Measurements from ENCODE around the gene MAST2.
"Not testable (repeated sequence)": the region's sequence is repeated elsewhere in the genome, so short reads cannot be mapped to it uniquely, and the experiment has no call there.

Gene MAST2

DNA sequence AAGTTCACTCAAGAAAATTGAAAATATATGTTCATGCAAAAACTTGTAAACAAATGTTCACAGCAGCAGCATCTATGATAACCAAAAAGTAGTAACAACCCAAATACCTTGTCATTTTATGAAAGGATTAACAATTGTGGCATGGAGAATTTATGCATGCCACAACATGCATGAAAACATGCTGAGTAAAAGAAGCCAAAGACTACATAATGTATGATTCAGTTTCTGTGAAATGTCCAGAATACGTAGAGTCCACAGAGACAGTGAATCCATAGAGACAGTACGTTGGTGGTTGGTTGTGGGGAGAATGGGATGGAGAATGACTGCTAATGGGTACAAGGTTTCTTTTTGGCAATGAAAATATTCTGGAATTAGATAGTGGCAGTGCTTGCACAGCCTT is 148.7 kb downstream of the MAST2 start:
- no peak for DNase-seq

- DNase-seq, result no peak
Observed at GRCh38 chr1:45953934-45954847, 150.8 kb downstream of the MAST2 start.

DNA sequence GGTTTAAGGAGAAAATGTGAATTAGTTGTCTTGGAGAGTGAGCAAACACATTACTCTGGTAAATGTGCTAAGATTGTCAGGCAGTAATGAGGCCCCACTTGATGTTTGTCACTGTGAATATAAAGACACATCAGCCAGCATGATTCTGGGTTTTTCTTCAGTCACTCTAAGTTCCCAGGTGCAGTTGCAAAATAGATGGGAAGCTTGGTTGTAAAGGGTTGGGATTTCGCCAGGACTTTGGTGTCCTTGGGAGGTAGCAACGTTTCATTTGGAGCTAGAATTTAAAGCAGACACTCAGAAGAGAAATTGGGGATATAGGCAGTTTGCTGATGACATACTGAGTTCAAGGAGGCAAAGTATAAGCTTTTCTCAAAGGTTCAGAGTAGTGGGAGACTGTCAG is 154.3 kb downstream of the MAST2 start:
- DNase-seq, result no peak

GRCh38 chr1:45958317-45958716 is 154.9 kb downstream of the MAST2 start:
- no peak for DNase-seq

DNA sequence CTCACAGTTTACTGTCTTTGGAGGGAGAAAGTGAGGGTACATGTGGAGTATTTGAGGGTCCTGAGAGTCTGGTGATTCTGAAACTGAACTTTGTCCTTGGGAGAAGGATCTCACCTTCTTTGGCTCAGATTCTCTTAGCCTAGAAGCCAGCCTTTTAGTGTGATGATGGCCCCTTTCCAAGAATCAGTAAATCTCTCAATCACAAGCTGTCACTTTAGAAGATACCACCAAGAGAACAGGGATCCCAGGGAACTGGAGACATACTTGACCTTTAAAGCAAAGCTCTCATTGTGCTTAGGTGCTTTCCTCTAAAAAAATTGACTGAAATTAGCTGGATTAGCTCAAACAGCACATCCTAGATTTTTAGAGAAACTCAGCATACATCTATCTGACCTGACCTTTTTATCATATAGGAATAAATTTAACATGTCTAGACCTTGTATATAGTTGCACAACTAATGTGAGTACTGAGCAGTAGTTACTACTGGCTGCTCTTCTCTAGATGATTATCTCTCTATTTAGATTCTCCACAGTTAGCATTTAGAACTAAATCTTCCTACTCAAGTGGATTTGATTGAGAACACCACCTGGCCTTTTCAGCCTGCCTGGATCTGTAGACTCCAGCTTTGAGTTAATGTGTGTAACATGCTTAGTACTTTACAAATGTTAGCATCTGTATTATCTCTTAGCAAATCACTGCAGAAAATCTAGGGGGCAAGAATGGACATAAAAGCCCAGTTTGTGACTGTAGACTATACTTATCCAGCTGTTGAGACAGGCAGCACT is 157.7 kb downstream of the MAST2 start:
- DNase-seq, result no peak

GRCh38 chr1:45961936-45962335 is 158.5 kb downstream of the MAST2 start:
- not testable (repeated sequence) for DNase-seq

GRCh38 chr1:45968941-45969666 is 165.7 kb downstream of the MAST2 start:
- DNase-seq, result no peak

DNA sequence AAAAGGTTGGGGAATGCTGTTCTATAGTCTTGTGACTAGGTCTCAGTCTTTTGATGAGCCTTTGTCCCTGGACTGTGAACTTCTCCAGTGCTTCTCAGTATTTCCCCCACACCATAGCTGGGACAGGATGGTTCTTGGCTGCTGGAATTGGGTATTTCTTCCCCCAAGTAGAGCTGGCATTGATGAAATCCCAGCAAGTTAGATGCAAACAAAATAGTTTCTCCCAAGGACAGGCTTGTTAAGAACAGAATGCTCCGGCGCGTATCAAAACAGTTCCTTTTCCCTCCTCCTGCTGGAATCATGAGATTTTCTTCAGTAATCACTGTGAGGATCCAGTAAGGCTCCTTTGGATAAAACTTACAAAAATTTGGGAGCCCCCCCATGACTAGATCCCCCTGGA is 166.5 kb downstream of the MAST2 start:
- DNase-seq, result no peak

GRCh38 chr1:45971335-45971734 is 167.9 kb downstream of the MAST2 start:
- no peak for DNase-seq

GRCh38 chr1:45971922-45972531 is 168.6 kb downstream of the MAST2 start:
- DNase-seq, result no peak

DNA sequence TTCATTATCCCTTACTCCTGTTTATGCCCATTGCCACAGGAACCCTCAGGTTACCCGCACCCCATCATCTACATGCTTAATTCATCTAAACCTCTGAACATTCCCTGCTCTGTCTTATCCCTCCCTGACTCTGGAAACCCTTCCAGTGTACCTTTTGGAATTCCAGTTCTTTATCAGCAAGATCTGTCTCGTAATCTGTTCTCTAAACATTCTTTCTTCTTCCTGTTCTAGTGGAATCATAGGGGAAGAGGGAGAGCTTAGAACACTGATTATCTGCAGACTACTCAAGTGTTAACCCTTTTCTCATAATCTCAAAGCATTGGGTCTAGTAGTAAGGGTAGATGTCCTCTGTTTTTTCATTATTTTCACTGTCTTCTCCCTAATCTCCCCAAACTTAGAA is 169.2 kb downstream of the MAST2 start:
- DNase-seq, result no peak

GRCh38 chr1:45973121-45973520 is 169.7 kb downstream of the MAST2 start:
- no peak for DNase-seq

DNA sequence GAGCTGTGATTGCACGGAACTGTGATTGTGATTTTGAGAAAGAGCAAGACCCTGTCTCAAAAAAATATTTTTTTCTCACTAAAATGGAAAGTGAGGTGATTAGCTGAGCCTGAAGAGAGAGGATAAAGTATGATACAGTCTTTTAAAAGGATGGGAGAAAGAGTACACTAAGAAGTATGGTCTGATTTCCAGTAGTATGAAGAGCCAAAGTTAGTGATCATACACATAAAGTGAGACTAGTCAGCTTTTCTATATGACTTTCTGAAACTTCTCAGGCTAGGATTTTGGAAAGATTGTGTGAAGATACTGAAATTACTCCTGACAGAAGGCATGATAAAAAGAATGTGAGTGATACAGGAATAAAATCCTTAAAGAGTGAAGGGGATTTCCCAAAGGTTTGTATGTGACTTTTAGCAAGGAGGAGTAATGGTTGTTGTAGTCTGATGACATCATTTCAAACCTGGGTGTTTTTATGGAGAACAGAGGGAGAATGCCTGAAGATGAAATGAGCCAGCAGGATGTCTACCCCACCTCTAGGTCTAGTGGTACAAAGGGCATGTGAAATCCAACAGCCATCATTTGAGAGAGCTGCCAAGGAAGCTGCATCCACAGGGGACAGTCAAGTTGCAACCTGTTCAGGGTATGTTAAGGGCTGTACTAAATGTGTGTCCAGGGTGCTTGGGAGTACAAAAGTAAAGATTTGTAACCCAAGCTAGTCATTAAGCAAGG is 171.3 kb downstream of the MAST2 start:
- no peak for DNase-seq

- DNase-seq, result no peak
Observed at GRCh38 chr1:45976623-45977022, 173.2 kb downstream of the MAST2 start.

DNA sequence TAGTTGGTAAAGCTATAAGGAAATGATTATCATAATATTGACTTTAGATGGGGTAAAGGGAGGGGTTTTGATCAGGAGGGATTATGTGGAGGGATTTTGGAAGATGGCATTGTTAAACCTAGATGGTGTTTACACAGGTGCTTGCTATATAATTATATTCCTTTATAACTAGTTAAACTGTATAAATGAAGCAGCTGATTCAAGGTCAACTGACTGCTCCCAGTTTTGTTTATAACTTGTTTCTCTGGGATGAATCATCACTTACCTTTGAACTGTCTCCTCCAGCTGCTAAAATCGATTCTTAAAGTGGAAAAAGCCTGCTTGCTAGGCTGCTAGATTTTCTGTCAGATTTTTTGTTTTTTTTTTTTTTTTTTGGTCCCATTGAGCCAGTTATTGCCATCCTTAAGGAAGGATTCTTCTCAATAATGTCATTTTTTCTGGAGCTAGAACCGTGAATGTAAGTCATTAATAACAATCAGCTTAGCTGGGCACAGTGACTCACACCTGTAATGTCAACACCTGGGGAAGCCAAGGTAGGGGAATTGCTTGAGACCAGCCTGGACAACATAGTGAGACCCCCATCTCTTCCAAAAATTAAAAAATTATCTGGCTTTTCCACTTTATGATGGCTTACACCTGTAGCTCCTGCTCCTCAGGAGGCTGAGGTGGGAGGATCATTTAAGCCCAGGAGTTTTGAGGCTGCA is 175.8 kb downstream of the MAST2 start:
- no peak for DNase-seq

DNA sequence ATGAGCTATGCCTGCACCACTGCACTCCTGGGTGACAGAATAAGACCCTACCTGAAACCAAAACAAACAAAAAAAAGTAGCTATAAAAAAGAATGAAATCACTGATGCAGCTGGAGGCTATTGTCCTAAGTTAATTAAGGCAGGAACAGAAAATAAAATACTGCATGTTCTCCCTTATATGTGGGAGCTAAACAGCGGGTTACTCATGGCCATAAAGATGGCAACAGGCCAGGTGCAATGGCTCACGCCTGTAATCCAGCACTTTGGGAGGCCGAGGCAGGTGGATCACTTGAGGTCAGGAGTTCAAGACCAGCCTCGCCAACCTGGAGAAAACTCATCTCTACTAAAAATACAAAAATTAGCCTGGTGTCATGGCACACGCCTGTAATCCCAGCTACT is 176.4 kb downstream of the MAST2 start:
- DNase-seq, result no peak

DNA sequence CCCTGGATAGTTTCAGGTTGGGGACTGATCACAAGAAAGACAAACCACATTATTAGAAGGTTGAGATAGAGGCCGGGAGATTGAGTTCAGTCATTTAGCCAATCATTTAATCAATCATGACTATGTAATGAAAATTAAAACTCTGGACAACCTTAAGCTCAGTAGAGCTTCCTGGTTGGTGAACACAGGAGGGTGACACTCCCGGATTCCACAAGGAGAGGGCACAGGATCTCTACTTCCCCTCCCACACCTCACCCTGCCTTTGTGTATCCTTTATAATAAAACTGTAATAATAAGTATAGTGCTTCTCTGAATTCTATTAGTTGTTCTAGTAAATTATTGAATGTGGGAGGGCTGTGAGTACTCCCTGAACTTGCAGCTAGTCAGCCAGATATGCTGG is 178.9 kb downstream of the MAST2 start:
- DNase-seq, result no peak

GRCh38 chr1:45983967-45984366 is 180.6 kb downstream of the MAST2 start:
- no peak for DNase-seq

DNA sequence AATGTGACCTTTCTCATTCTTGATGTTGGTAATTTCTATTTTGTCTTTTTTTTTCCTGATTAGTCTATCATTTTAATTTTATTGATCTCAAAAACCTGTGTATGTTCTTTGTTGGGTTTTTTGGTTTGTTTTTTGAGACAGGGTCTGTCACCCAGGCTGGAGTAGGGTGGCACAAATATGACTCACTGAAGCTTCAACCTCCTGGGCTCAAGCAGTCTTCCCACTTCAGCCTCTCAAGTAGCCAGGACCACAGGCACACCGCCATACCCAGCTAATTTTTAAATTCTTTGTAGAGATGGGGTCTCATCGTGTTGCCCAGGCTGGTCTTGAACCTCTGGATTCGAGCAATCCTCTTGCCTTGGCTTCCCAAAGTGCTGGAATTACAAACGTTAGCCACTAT is 183.8 kb downstream of the MAST2 start:
- DNase-seq, result no peak

DNA sequence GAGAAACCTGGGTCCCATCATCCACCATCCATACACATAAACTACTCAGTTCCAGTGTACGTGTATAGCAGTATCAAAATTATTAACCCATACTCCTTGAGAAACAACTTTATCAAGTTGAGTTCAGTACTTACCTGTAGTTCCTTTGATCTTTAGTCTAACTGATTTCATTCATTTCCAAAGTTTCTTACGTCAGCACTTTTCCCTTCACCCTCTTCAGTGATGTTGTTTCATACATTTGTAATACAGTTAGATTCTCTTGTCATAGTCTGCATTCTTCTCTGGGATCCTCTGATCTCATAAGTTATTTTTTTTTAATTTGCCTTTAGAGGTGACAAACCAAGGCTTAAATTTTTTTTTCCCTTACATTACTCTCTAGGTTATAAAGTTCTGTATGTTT is 185.8 kb downstream of the MAST2 start:
- no peak for DNase-seq

GRCh38 chr1:45994423-45994822 is 191.0 kb downstream of the MAST2 start:
- no peak for DNase-seq

DNA sequence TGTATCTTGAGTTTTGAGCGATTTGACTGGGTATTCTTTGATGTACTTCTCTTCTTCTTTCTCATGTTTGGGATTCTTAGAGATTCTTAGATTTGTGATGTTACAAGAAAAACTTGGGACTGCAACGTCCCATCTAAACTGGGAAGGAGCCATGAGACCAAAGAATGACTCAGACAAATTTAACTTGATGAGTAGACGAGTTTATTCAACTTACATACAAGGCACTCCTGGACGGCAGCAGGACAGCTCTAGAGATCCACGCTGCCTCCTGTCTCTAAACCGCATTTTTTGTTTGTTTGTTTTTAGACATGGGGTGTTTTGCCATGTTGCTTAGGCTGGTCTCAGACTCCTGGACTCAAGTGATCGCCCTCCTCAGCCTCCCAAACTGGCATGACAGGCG is 191.9 kb downstream of the MAST2 start:
- DNase-seq, result no peak
